HG03280 (cell line): ENCODE data around the gene TXNRD1.
A peak's percentile ranks its signal among the peaks of the same experiment; 100 is the strongest.
"Not testable (repeated sequence)": the region's sequence is repeated elsewhere in the genome, so short reads cannot be mapped to it uniquely, and the experiment has no call there.

Source experiments
- ATAC-seq: cut with Tn5 transposase; IDR thresholded peaks from one replicate; pipeline ENCODE4 v1.9.1; 2021; ENCODE audit warnings: mild to moderate bottlenecking, moderate library complexity; ENCODE audit not compliant: unreplicated experiment

Gene TXNRD1

GRCh38 chr12:104215638-104216297 lies at the start of gene TXNRD1:
Gene TXNRD1, plus strand, starts transcription at chr12:104215779. Its CDS starts 24 bp downstream, at chr12:104215803.
- peak; percentile 96 for ATAC-seq

- no peak for ATAC-seq
Observed at GRCh38 chr12:104165801-104166200, 49.8 kb upstream of the TXNRD1 start.

- no peak for ATAC-seq
Observed at GRCh38 chr12:104166465-104166864, 49.1 kb upstream of the TXNRD1 start.

DNA sequence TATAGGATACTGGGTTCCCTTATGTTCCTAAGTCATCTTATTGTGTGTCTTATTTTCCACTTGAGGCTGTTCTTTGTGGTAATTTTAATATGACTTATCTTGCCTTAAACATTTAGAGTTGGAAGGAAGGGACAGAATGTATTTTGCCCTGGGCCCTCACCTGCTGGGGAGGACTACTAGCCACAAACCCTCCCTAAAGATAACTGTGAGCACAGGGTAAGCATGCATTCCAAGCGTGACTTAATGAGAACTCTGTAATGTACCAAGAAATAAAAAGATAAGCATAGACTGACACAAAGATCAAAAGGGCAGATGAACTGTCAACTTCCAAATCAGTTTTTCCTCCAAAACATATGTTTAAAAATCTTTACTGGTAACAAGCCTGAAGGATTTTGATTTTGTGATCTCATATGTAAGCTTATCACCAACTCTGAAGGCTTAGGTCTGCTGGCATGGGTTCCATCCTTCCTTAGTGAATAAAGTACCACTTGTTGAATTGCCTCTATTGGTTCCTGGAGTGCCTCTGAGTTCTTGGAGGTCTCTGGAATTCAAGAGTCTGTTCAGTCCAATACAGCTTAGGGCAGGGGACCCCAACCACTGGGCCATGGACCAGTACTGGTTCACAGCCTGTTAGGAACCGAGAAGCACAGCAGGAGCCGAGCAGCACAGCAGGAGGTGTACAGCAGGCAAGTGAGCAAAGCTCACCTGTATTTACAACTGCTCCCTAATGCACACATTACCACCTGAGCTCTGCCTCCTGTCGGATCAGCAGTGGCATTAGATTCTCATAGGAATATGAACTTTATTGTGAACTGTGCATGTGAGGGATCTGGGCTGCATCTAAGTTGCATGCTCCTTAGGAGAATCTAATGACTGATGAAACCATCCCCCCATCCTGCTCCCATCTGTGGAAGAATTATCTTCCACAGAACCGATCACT lies 47.8 kb upstream of the TXNRD1 start:
- no peak for ATAC-seq

- no peak for ATAC-seq
Observed at GRCh38 chr12:104168596-104168995, 47.0 kb upstream of the TXNRD1 start.

DNA sequence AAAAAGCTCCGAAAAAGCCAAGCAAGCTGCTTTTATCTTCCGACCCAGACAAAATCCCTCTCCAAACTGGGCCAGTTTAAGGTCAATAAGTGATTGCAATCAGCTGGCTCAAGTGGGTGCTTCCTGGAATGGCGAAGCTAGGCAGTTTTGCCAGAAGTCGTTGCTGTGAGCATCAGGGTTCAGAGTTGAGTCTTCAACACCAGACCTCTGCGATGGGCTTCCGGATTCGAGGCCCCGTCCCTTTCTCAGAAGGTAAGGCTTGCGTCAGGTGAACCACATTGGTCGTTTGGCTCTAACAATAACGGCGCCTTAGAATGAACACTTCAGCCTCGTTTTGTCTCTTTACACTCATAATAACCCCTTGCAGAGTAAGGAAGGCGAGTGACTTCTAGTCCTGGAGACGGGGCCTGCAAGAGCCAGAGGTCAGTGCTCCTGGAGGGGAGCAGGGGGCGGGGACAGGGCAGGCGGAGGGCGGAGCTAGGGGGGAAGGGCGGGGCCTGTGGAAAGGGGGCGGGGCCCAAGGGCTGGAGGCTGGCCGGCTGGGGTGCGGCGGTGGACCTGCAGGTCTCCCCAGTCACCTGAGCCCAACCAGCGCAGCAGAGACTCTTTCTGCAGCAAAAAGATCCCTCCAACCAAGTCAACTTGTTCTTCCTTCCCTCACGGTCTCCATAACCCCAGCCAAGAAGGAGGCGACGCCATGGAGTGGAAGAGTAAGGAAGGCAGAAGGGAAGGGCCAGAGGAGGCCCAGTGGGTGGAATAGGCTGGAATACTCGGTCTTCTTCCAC lies 43.6 kb upstream of the TXNRD1 start:
- ATAC-seq, result no peak

- no peak for ATAC-seq
Observed at GRCh38 chr12:104172570-104172947, 43.0 kb upstream of the TXNRD1 start.

DNA sequence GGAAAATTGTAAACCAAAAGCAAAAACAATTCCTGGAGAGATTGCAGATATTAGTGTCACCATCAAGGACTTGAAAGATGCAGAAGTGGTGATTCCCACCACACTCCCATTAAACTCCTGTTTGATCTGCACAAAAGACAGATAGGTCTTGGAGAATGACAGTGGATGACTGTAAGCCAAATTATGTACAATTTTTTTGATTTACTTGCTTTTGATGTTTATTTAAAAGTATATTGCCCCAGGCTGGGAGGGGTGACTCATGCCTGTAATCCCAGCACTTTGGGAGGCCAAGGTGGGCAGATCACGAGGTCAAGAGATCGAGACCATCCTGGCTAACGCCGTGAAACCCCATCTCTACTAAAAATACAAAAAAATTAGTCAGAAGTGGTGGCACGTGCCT lies 41.8 kb upstream of the TXNRD1 start:
- not testable (repeated sequence) for ATAC-seq

GRCh38 chr12:104175726-104176247 lies 39.8 kb upstream of the TXNRD1 start:
- ATAC-seq, result no peak

GRCh38 chr12:104177336-104177662 lies 38.3 kb upstream of the TXNRD1 start:
- no peak for ATAC-seq

GRCh38 chr12:104177663-104178501 lies 37.7 kb upstream of the TXNRD1 start:
- no peak for ATAC-seq

DNA sequence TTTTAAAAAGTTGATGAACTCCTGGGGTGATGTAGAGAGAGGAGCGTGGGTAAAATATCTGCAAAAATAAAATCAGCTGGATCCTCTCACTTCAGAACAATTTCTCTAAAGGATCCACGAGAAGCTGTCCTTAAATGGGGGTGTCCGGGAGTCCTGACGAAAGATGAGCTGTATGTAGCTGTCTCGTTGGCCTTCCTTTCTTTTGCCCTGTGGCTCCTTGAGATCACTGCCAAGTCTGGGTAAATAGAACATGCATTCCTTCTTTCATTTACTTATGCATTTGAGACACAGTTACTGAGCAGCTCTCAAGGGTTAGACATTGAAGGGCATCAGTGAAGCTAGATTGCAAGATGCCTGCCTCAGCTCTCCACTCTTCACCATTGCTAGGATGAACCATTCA lies 35.2 kb upstream of the TXNRD1 start:
- ATAC-seq, result no peak

DNA sequence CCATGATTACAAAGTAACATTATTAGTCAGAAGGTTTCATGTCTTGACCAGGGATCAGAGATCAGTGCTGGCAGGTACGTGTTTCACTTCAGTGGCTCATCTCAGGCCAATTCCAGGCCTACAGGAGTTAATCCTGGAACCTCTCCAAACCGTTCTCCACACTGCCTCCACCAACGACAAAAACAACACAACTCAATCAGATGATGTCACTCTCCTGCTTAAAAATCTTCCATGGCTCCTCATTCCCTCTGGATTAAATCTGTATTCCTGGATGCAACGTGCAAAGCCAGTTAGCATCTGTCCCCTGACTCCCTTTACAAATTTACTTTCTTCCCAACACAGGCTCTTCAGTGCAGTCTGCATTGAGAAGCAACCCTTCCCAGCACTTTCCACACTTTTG lies 34.3 kb upstream of the TXNRD1 start:
- no peak for ATAC-seq

GRCh38 chr12:104182144-104182543 lies 33.4 kb upstream of the TXNRD1 start:
- ATAC-seq, result no peak

GRCh38 chr12:104182621-104183378 lies 32.8 kb upstream of the TXNRD1 start:
- no peak for ATAC-seq

DNA sequence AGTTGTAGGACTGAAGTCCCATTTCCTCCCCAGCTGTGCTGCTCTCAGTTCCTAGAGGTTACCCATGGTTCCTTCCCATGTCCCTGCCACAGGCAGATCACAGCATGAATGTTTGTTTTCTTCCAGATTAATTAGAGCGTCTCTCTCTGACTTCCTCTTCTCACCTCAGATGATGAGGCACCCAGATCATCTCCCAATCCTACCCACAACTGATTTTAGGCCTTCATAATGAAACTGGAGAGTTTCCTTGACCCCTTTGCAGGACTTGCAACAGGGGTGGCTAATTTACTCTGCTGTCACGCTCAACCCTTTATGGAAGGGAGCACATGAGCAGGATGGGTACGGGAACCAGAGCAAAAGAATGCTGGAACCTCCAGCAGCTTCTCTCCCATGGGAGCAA lies 32.1 kb upstream of the TXNRD1 start:
- no peak for ATAC-seq

- ATAC-seq, result no peak
Observed at GRCh38 chr12:104187446-104188155, 28.0 kb upstream of the TXNRD1 start.

DNA sequence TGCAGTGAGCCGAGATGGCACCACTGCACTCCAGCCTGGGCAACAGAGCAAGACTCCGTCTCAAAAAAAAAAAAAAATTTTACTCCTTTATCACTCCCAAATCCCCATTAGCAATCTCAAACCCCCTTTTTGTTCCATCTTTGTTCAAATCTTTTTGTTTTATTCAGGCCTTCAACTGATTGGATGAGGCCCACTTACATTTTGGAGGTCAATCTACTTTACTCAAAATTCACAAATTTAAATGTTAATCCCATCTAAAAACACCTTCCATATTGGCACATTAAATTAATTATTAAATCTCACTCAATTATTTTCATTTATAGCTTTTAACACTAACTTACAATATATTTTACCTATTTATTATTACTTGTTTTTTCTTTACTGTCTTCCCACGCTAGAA lies 27.0 kb upstream of the TXNRD1 start:
- no peak for ATAC-seq

DNA sequence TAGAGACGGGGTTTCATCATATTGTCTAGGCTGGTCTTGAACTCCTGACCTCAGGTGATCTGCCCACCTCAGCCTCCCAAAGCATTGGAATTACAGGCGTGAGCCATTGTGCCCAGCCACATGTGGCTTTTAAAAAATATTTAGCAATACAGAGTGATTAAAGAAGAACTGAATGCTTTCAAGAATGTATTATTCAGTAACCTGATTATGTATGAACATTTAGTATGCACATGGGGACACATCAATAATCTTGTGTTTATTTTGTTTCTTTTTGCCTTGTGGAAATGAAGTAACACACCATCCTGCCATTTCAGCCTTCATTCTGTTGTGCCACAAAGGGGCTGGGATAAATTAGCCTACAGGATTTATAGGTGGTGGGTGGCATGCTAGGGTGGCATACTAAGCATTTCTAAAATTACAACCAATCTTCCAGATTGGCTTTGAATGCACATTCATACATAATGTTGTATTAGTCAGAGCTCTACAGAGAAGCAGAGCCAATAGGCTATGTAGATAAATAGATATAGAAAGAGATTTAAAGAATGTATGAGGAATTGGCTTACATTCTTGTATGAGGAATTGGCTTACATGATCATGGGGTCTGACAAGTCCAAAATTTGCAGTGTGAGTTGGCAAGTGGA lies 25.5 kb upstream of the TXNRD1 start:
- no peak for ATAC-seq
